Stimulated activated CD8-positive, alpha-beta memory T cell treated with anti-CD3 and anti-CD28 coated beads, Interleukin-15, amount 100 ng/mL, for 4 hours (primary cell): ENCODE measurements around the gene SND1.
"Not testable (repeated sequence)": the region's sequence is repeated elsewhere in the genome, so short reads cannot be mapped to it uniquely, and the experiment has no call there.

ENCODE experiments used
- DNase-seq, 2 donors: peaks; one replicate each; pipeline ENCODE4 v3.0.0-alpha.2; 2020; ENCODE audit warnings: low read depth in 2 of 2

Gene SND1

GRCh38 chr7:127828843-127829500, 177.0 kb downstream of the SND1 start:
- no peak for DNase-seq

GRCh38 chr7:127831318-127832219, 179.6 kb downstream of the SND1 start:
- DNase-seq = no peak

GRCh38 chr7:127832592-127832991, 180.6 kb downstream of the SND1 start:
- DNase-seq = no peak

DNA sequence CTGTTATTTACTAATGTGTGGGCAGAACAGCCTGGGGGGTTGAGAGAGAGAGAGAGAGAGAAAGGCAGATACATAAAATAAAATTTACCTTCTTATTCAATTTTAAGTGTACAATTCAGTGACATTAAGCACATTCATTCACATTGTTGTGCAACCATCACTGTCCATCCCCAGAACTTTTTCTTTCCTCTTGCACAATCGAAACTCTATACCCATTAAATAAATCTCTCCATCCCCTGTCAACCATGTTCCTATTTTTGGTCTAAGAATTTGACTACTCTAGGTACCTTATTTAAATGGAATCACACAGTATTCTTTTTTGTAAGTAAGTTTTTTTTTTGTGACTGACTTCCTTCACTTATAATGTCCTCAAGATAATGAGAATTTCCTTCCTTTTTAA, 181.6 kb downstream of the SND1 start:
- DNase-seq = no peak

DNA sequence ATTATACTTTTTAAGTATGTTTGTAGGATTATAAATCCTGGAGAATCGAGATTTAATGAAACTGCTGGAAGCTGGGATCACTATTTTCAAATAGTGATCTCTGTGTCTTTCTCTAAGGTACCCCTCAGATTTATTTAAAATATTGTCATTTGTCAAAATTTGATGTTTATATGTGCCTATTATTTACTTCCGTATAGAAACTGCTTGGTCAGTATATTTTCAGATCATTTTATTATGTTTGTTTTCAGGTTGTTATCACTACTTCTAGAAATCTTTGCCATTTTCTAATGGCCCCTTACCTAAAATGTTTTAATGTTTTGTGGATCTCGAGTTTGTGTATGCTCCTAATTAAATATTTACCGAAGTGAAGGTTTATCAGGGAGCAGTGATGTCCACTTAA, 183.7 kb downstream of the SND1 start:
- no peak for DNase-seq

DNA sequence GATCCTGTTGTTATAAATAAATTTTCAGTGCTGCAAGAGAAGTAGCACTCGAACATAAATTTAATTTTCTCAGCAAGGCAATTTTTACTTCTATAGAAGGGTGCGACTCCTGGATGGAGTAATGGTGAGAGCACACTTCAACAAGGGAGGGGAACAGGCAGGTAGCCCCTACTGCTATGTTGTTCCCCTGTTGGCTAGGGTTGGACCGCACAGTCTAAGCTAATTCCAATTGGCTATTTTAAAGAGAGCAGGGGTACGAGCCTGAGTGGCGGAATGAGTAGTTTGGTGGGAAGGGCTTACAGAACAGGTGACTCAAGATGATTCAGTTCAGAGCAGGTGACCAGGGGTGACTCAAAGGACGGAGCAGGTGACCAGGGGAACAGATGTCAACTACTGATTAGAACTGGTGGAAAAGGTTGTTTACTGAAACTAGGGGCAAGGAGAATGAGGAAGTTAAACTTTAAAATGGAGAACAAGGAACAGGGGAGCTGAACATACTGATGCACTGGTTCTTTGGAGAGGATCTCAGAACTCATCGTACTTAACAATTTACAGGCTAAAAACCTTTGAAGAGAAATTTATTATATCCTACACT, 185.9 kb downstream of the SND1 start:
- not testable (repeated sequence) for DNase-seq

GRCh38 chr7:127838816-127839415, 186.9 kb downstream of the SND1 start:
- DNase-seq = no peak

DNA sequence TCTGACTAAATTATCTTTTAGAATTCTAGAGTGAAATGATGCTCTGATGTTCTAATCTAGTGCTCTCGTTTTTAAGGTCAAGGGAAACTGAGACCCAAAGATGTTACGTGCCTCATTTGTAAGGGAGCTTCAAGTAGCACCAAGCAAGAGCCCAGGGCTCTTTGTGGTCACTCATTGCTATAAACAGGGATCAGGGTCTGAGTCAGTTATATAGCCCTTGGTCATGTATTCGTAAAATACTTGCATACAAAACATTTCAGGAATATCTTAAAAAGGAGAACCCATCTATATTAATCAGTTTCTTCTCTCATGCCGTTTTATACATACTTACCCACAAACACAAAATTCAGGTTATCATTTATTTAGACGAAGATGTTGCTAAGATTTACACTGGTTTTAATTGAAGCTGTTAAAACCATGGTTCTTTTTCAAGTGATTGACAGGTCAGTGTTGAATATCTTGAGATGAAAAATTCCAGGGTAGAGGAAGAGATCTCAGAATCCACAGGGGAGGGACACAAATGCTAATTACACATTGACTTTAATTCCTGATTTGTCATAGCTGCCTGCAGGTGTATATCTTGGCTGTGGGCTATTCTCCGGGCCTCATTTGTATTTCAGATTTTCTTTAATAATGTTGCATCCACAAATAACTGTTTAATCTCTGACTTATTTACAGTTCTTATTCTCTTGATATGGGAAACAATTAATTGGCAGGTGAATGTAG, 188.4 kb downstream of the SND1 start:
- no peak for DNase-seq

GRCh38 chr7:127844165-127844564, 192.2 kb downstream of the SND1 start:
- DNase-seq = no peak

DNA sequence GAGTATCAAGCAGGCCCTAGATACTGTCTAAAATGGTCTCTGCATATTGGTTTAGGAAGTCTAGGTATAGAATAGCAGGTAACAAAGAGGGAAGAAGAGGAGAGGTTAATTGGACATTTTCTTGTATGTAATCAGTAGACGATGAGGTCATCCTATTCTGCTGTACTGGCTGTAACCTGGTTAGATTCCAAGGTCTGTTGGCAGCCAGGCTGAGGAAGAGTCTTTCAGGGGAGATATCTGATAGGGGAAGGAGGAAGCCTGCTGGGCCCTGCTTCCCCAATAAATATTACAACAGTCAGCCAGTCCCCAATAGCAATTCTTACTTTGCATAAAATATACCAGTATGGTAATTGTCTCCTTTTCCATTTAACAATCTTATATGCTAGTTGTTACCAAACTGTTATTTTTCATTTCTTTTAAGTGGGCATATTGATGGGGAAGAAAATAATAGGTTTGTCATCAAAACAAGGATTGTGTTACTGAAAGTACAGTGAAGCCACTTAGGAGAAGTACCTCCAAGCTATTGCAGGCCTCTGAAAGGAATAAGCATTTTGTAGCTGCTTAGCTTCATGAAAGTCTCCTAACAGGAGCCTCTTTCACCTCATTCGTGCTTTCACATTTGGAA, 192.8 kb downstream of the SND1 start:
- no peak for DNase-seq

DNA sequence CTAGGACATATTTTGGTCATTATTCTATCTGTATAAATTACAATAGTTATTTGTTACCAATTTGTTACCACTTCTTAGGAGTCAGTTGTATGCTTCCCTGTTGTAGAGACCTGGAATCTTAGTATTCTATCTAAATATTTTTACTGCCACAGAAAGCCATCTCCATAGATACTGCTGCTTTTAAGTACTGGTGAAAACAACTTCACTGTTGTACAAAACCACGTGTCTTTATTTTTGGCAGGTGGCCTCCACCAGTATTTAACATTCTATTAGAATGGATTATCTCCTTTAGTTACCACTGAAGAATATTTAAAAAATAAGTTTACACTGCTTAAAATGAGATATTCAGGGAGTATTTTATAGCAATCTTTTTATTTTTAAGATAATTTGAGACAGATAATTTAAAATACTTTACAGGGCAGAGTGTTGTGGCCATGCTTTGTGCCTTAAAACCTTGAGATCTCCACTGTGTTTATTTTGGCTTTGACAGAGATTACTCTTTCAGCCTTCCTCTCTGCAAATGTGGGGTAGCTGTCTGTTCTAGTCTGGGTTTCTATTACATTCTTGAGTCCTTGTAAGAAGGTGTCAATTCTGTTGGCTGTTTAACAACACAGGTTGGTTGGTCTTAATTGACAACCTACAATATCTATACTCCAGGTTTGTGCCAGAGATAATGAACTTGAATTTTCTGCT, 193.7 kb downstream of the SND1 start:
- DNase-seq = no peak

DNA sequence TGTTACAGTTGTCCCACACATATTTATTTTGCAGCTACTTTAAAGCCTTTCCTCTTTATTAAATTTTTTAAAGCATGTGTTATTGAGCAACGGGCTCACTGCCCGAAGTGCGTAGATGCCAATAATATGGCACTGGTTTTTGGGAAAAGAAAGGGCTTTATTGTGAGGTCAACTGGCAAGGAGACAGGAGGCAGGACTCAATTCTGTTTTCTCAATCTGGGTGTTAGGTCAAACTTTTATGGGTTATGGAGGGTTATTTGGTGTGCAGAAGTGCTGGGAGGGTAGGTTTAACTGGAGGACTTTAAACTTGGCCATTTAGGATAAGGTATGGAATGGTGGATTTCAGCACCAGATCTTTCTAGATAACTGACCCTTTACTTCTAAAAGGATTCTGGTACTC, 195.6 kb downstream of the SND1 start:
- no peak for DNase-seq

DNA sequence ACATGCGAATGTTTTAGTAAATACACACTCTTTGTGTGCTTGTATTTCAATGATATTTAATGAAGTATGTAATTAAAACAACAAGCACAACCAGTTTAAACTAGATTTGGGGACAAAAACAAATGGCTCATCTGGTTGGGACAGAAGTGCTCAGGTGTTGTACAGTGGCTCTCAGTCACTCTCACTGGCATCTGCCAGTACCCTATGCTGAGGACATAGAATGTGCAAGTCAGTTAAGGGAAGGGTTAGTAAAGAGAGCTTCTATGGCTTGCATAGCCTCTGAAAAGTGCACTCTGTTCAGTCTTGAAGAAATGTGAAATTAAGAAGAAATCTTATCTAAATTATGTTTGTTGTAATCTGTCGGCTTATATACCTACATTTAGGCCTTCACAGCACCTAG, 196.2 kb downstream of the SND1 start:
- DNase-seq = no peak

GRCh38 chr7:127850195-127850594, 198.2 kb downstream of the SND1 start:
- no peak for DNase-seq

GRCh38 chr7:127854383-127854782, 202.4 kb downstream of the SND1 start:
- no peak for DNase-seq

DNA sequence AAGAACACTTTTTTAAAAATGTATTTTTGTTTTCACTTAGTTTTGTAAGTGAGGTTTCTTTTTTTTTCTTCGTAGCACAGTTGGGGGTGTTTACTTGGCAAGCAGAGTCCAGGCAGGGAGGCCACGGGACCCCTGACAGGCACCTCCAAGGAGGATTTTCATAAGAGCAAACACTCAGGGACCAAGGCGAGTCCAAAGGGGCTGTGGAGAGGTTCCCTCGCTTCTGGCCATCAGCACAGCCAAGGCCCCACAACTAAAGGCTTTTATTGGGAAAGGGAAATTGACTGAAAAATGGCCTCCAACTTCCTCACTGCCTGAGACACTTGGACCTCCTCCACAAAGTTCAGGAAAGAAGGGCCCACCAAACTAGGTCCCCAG, 205.5 kb downstream of the SND1 start:
- DNase-seq = no peak

GRCh38 chr7:127858091-127858914, 206.3 kb downstream of the SND1 start:
- DNase-seq = no peak

DNA sequence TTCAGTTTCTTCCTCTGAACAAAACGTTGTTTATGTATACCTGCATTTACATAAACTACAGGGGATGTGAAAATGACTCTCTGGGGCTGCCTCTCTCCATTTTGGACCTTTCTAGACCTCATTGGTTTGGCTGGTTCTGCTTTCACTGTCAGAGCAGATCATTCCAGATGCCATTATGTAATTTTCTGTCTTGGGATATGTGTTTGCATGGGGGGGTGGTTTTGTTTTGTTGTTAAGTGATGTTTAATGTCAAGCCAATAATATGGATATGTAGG, 206.9 kb downstream of the SND1 start:
- no peak for DNase-seq

- no peak for DNase-seq
Observed at GRCh38 chr7:127859330-127859729, 207.3 kb downstream of the SND1 start.

GRCh38 chr7:127862525-127862924, 210.5 kb downstream of the SND1 start:
- no peak for DNase-seq
